Activated CD8-positive, alpha-beta T cell treated with anti-CD3 and anti-CD28 coated beads, Interleukin-2, amount 10 ng/mL, durations not matched to agents 7 days and 5 days (primary cell): ENCODE measurements around the gene VAPA. TPM values are rescaled to one million over a fixed set of nuclear protein-coding genes. Genes with fewer than 3 reads are reported as not detected.
"Not testable (repeated sequence)": the region's sequence is repeated elsewhere in the genome, so short reads cannot be mapped to it uniquely, and the experiment has no call there.

Experiments
- ATAC-seq: fragments of 150-1000 bp; cut with Tn5 transposase; one replicate; pipeline ENCODE4 v1.10.0; 2021; ENCODE audit warnings: moderate library complexity
- CTCF ChIA-PET: fragments of 350-600 bp; sonication (Branson Sonifier 250); formaldehyde crosslinking; loops from one replicate; lab custom pipeline; 2021; ENCODE audit warnings: antibody characterized with exemption; lab: Charles Lee
- POLR2A ChIA-PET: fragments of 350-600 bp; sonication (Branson Sonifier 250); formaldehyde crosslinking; loops from one replicate; lab custom pipeline; 2021; ENCODE audit warnings: antibody characterized with exemption; lab: Charles Lee
- DNase-seq: peaks from one replicate; pipeline ENCODE4 v3.0.0-alpha.2; 2020
- H3K27ac Mint-ChIP-seq: one replicate; pipeline ENCODE4 v1.8.0; 2021; ENCODE audit warnings: mild to moderate bottlenecking, mixed read lengths
- H3K27me3 Mint-ChIP-seq: one replicate; pipeline ENCODE4 v1.8.0; 2021; ENCODE audit warnings: low read depth, mixed read lengths
- H3K36me3 Mint-ChIP-seq: one replicate; pipeline ENCODE4 v1.8.0; 2021; ENCODE audit warnings: low read depth, mixed read lengths
- H3K4me1 Mint-ChIP-seq: one replicate; pipeline ENCODE4 v1.8.0; 2021; ENCODE audit warnings: low read depth, mixed read lengths
- H3K4me3 Mint-ChIP-seq: one replicate; pipeline ENCODE4 v1.8.0; 2021; ENCODE audit warnings: mild to moderate bottlenecking, mixed read lengths
- H3K9me3 Mint-ChIP-seq: one replicate; pipeline ENCODE4 v1.8.0; 2022; ENCODE audit warnings: mixed read lengths; ENCODE audit not compliant: insufficient read depth
- total RNA-seq, 2 experiments: library from RNA; stranded (reverse); gene quantifications; one replicate each; pipeline ENCODE4 v1.2.3, GENCODE V29; 2021

Gene VAPA
- total RNA-seq, 2 experiments from 2014 or later = 138 to 142 TPM

- H3K9me3 Mint-ChIP-seq = no peaks in the 10 kb centered on the region
- DNase-seq (no peak), ATAC-seq (no peak)
- CTCF ChIA-PET = no interaction called here
- H3K4me1 Mint-ChIP-seq = peaks cover 6% of the 10 kb centered on the region
- H3K27me3 Mint-ChIP-seq = no peaks in the 10 kb centered on the region
- H3K4me3 Mint-ChIP-seq = no peak overlapping the region
- H3K27ac Mint-ChIP-seq = no peak overlapping the region
- no peaks in the 10 kb centered on the region for H3K36me3 Mint-ChIP-seq
- POLR2A ChIA-PET = no interaction called here
Observed at GRCh38 chr18:9890957-9891356, 22.9 kb upstream of the VAPA start.

GRCh38 chr18:9891515-9891914 lies 22.3 kb upstream of the VAPA start:
- ATAC-seq, H3K27ac Mint-ChIP-seq, DNase-seq, H3K9me3 Mint-ChIP-seq, CTCF ChIA-PET, H3K4me3 Mint-ChIP-seq, H3K36me3 Mint-ChIP-seq, H3K27me3 Mint-ChIP-seq, POLR2A ChIA-PET, H3K4me1 Mint-ChIP-seq: not testable (repeated sequence)

- Mint-ChIP-seq H3K27me3 (no peaks in the 10 kb centered on the region), H3K27ac (no peak overlapping the region), H3K4me3 (no peak overlapping the region), H3K9me3 (no peaks in the 10 kb centered on the region), H3K4me1 (peaks cover 14% of the 10 kb centered on the region), H3K36me3 (no peaks in the 10 kb centered on the region)
- DNase-seq = no peak
- POLR2A ChIA-PET = interaction anchor here (1.2 kb wide), 1 partner anchor 19 kb away, joined by 5 read pairs; the partner anchor contains the start of gene VAPA
- no peak for ATAC-seq
- CTCF ChIA-PET = no interaction called here
Observed at GRCh38 chr18:9894454-9895068, 19.3 kb upstream of the VAPA start.

GRCh38 chr18:9897129-9897528 lies 16.7 kb upstream of the VAPA start:
- no peak for ATAC-seq
- Mint-ChIP-seq H3K4me3 (no peak overlapping the region), H3K27me3 (peaks cover 3% of the 10 kb centered on the region), H3K9me3 (no peaks in the 10 kb centered on the region), H3K36me3 (no peaks in the 10 kb centered on the region), H3K4me1 (peaks cover 14% of the 10 kb centered on the region), H3K27ac (no peak overlapping the region)
- POLR2A ChIA-PET = no interaction called here
- no peak for DNase-seq
- CTCF ChIA-PET = no interaction called here

GRCh38 chr18:9897787-9898291 lies 16.0 kb upstream of the VAPA start:
- H3K27ac Mint-ChIP-seq, CTCF ChIA-PET, H3K36me3 Mint-ChIP-seq, H3K27me3 Mint-ChIP-seq, DNase-seq, H3K4me3 Mint-ChIP-seq, ATAC-seq, H3K9me3 Mint-ChIP-seq: not testable (repeated sequence)
- H3K4me1 Mint-ChIP-seq = peaks cover 14% of the 10 kb centered on the region
- POLR2A ChIA-PET = interaction anchor here (0.5 to 2.1 kb wide), 2 partner anchors 13 to 16 kb away, joined by 3 to 10 read pairs; partner anchors contain the start of gene VAPA

- H3K36me3 Mint-ChIP-seq = no peaks in the 10 kb centered on the region
- H3K9me3 Mint-ChIP-seq = no peaks in the 10 kb centered on the region
- no peak overlapping the region for H3K4me3 Mint-ChIP-seq
- ChIA-PET CTCF (interaction anchor here (0.8 kb wide), 1 partner anchor 15 kb away, joined by 3 read pairs; no protein-coding TSS in a partner anchor), POLR2A (interaction anchor here (2.1 kb wide), 1 partner anchor 15 kb away, joined by 10 read pairs; the partner anchor contains the start of gene VAPA)
- no peak overlapping the region for H3K27ac Mint-ChIP-seq
- no peak for ATAC-seq
- peaks cover 6% of the 10 kb centered on the region for H3K27me3 Mint-ChIP-seq
- H3K4me1 Mint-ChIP-seq = peaks cover 14% of the 10 kb centered on the region
- no peak for DNase-seq
Observed at GRCh38 chr18:9898792-9899549, 14.8 kb upstream of the VAPA start.

- not testable (repeated sequence) for H3K9me3 Mint-ChIP-seq, DNase-seq, H3K36me3 Mint-ChIP-seq, ATAC-seq, H3K27ac Mint-ChIP-seq, H3K4me3 Mint-ChIP-seq, H3K27me3 Mint-ChIP-seq
- peaks cover 12% of the 10 kb centered on the region for H3K4me1 Mint-ChIP-seq
- ChIA-PET POLR2A (interaction anchor here (2.1 kb wide), 1 partner anchor 14 kb away, joined by 10 read pairs; the partner anchor contains the start of gene VAPA), CTCF (interaction anchor here (0.8 kb wide), 1 partner anchor 15 kb away, joined by 3 read pairs; no protein-coding TSS in a partner anchor)
Observed at GRCh38 chr18:9899550-9899930, 14.3 kb upstream of the VAPA start.

GRCh38 chr18:9900699-9901098 lies 13.1 kb upstream of the VAPA start:
- no peak for DNase-seq
- peaks cover 9% of the 10 kb centered on the region for H3K4me1 Mint-ChIP-seq
- H3K27me3 Mint-ChIP-seq = peaks cover 11% of the 10 kb centered on the region
- CTCF ChIA-PET = no interaction called here
- no peaks in the 10 kb centered on the region for H3K9me3 Mint-ChIP-seq
- POLR2A ChIA-PET = no interaction called here
- no peak overlapping the region for H3K27ac Mint-ChIP-seq
- no peak for ATAC-seq
- H3K36me3 Mint-ChIP-seq = no peaks in the 10 kb centered on the region
- H3K4me3 Mint-ChIP-seq = no peak overlapping the region

- ChIA-PET POLR2A (no interaction called here), CTCF (no interaction called here)
- no peak overlapping the region for H3K4me3 Mint-ChIP-seq
- peaks cover 16% of the 10 kb centered on the region for H3K27me3 Mint-ChIP-seq
- H3K4me1 Mint-ChIP-seq = peaks cover 9% of the 10 kb centered on the region
- ATAC-seq (no peak), DNase-seq (no peak)
- H3K9me3 Mint-ChIP-seq = no peaks in the 10 kb centered on the region
- no peak overlapping the region for H3K27ac Mint-ChIP-seq
- H3K36me3 Mint-ChIP-seq = no peaks in the 10 kb centered on the region
Observed at GRCh38 chr18:9901377-9901776, 12.4 kb upstream of the VAPA start.

GRCh38 chr18:9902264-9902663 lies 11.6 kb upstream of the VAPA start:
- H3K27me3 Mint-ChIP-seq = peaks cover 18% of the 10 kb centered on the region
- POLR2A ChIA-PET, H3K36me3 Mint-ChIP-seq, H3K9me3 Mint-ChIP-seq, H3K4me1 Mint-ChIP-seq, H3K4me3 Mint-ChIP-seq, DNase-seq, H3K27ac Mint-ChIP-seq, ATAC-seq, CTCF ChIA-PET: not testable (repeated sequence)

- CTCF ChIA-PET = no interaction called here
Observed at GRCh38 chr18:9902832-9903231, 11.0 kb upstream of the VAPA start.

GRCh38 chr18:9905401-9905922 lies 8.4 kb upstream of the VAPA start:
- no peak for ATAC-seq
- CTCF ChIA-PET = no interaction called here
- H3K4me1 Mint-ChIP-seq = no peaks in the 10 kb centered on the region
- no peaks in the 10 kb centered on the region for H3K9me3 Mint-ChIP-seq
- no peak overlapping the region for H3K4me3 Mint-ChIP-seq
- H3K36me3 Mint-ChIP-seq = no peaks in the 10 kb centered on the region
- no peak for DNase-seq
- H3K27ac Mint-ChIP-seq = no peak overlapping the region
- POLR2A ChIA-PET = no interaction called here
- H3K27me3 Mint-ChIP-seq = peaks cover 34% of the 10 kb centered on the region

More at GRCh38 chr18:9902832-9903231, 11.0 kb upstream of the VAPA start:
- POLR2A ChIA-PET = no interaction called here
- DNase-seq = no peak
- Mint-ChIP-seq H3K36me3 (no peaks in the 10 kb centered on the region), H3K27ac (no peak overlapping the region), H3K4me1 (peaks cover 9% of the 10 kb centered on the region), H3K9me3 (no peaks in the 10 kb centered on the region), H3K27me3 (peaks cover 19% of the 10 kb centered on the region), H3K4me3 (no peak overlapping the region)
- no peak for ATAC-seq
